ENCODE measurements around the gene NEMP1.

NEMP1 gene

GRCh38 chr12:57012600-57013465 is 65.8 kb downstream of the NEMP1 start:
- no peak overlapping the region for H2AFZ ChIP-seq (ENCODE audit: low read length)

DNA sequence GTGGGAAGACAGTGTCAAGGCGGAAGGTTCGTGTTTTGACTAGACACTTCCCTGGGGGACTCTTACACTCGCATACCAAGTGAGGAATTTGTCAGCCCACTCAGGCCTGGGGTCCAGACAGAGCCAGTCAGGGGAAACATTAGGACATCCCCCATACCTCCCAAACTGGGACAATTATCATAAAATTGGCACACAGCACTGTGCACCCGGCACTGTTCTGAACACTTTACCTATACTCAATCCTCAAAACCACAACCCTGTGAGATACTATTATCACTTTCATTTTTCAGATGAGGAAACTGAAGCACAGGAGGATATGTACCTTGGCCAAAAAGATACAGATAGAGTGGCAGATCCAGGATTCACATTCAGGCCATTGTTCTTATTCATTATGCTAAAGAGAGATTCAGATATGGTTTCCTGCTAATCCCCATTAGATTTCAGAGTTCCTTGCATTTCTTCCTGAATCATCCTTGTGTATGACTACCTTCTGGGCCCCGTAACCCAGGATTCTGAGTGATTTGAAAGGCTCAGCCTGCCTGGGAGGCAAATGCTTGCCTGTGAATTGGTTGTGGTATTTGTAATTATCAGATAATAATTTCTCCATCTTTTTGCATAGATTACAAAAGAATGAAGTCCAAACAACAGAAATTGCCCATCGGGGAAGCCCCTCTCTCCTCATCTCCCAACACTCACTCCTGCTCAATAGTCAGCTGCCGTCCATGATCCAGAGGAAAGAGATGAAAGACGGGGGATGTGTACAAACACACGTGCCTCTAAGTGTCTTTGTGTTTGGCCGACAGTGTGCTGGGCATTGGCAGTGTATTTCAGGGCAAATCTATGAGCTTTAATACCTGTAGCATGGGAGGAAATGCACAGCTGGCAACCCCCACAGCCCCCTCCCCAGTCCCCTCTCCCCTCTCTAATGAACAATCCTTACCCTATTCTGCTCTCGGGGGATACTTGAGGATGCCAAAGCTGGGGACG is 66.9 kb downstream of the NEMP1 start:
- no peaks in the 10 kb centered on the region for H3K27me3 ChIP-seq (ENCODE audit: insufficient read depth, low read length, poor library complexity, severe bottlenecking)
- H3K4me1 ChIP-seq (ENCODE audit: insufficient read depth, low read length, poor library complexity, severe bottlenecking): peaks cover 6% of the 10 kb centered on the region
- H3K9me3 ChIP-seq (ENCODE audit: insufficient read depth, low read depth, low read length): no peaks in the 10 kb centered on the region
- no peak overlapping the region for H3K4me3 ChIP-seq (ENCODE audit: low read length, poor library complexity, severe bottlenecking)
- no peak overlapping the region for H3K4me2 ChIP-seq (ENCODE audit: low read depth, low read length, poor library complexity, severe bottlenecking)
- TF ChIP-seq CTCF (conservative IDR thresholded peaks at IDR 0.05; ENCODE audit: low read length) (no peak), EZH2phosphoT487 (IDR thresholded peaks at IDR 0.05; ENCODE audit: borderline replicate concordance) (no peak)
- H3K9me2 ChIP-seq (replicated peaks; ENCODE audit: low read depth, low read length): no peaks in the 10 kb centered on the region
- no peaks in the 10 kb centered on the region for H3K79me2 ChIP-seq (ENCODE audit: insufficient read depth, low read length)
- H2AFZ ChIP-seq (ENCODE audit: low read length): no peak overlapping the region
- no peaks in the 10 kb centered on the region for H3K36me3 ChIP-seq (ENCODE audit: insufficient read depth, low read length)
- H4K20me1 ChIP-seq (ENCODE audit: insufficient read depth, low read length, poor library complexity, severe bottlenecking): no peaks in the 10 kb centered on the region
- H3K9ac ChIP-seq (ENCODE audit: low read depth, low read length, poor library complexity, severe bottlenecking): no peak overlapping the region
- no peaks in the 10 kb centered on the region for H3F3A ChIP-seq (ENCODE audit: low read depth)

More at GRCh38 chr12:57012600-57013465, 65.8 kb downstream of the NEMP1 start:
- Histone ChIP-seq H3K79me2 (ENCODE audit: insufficient read depth, low read length) (no peaks in the 10 kb centered on the region), H3K4me2 (ENCODE audit: low read depth, low read length, poor library complexity, severe bottlenecking) (no peak overlapping the region), H3K4me3 (ENCODE audit: low read length, poor library complexity, severe bottlenecking) (no peak overlapping the region), H4K20me1 (ENCODE audit: insufficient read depth, low read length, poor library complexity, severe bottlenecking) (no peaks in the 10 kb centered on the region), H3K9me3 (ENCODE audit: insufficient read depth, low read depth, low read length) (no peaks in the 10 kb centered on the region), H3K27me3 (ENCODE audit: insufficient read depth, low read length, poor library complexity, severe bottlenecking) (no peaks in the 10 kb centered on the region), H3F3A (ENCODE audit: low read depth) (no peaks in the 10 kb centered on the region), H3K4me1 (ENCODE audit: insufficient read depth, low read length, poor library complexity, severe bottlenecking) (peaks cover 3% of the 10 kb centered on the region), H3K9ac (ENCODE audit: low read depth, low read length, poor library complexity, severe bottlenecking) (no peak overlapping the region), H3K36me3 (ENCODE audit: insufficient read depth, low read length) (no peaks in the 10 kb centered on the region), H3K9me2 (replicated peaks; ENCODE audit: low read depth, low read length) (no peaks in the 10 kb centered on the region)
- TF ChIP-seq CTCF (conservative IDR thresholded peaks at IDR 0.05; ENCODE audit: low read length) (peak; percentile 35), EZH2phosphoT487 (IDR thresholded peaks at IDR 0.05; ENCODE audit: borderline replicate concordance) (no peak)

DNA sequence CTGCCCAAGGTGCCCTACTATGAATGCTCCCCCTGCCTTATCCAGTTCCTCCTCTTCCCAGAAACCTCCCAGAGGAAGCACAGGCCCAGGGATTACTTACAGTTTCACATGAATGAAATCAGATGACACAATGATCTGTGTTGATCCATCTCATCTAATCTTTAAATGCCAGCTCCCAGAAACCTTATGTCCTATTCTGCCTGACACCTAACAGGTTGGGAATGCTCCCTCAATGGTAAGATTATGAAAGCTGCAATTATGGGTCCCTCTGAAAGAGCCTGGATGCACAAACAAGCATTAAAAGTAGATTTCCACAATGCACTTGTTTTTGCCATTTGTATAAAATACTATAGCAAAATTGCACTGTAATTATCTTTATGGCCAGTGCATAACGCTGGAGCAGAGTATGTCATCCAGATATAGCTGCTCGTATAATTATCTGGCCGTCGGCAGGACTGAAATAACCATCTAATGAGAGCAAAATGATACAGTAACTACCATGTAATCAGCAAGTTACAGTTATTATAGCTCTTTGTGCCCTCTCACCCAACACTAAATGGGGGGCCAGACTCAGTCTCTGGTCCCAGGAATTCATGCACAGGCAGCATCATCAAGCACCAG is 67.9 kb downstream of the NEMP1 start:
- Histone ChIP-seq H3K79me2 (ENCODE audit: insufficient read depth, low read length) (peaks cover 5% of the 10 kb centered on the region), H3K9ac (ENCODE audit: low read depth, low read length, poor library complexity, severe bottlenecking) (no peak overlapping the region), H3K4me1 (ENCODE audit: insufficient read depth, low read length, poor library complexity, severe bottlenecking) (peaks cover 6% of the 10 kb centered on the region), H3K27me3 (ENCODE audit: insufficient read depth, low read length, poor library complexity, severe bottlenecking) (no peaks in the 10 kb centered on the region), H3K9me2 (replicated peaks; ENCODE audit: low read depth, low read length) (no peaks in the 10 kb centered on the region), H3K4me2 (ENCODE audit: low read depth, low read length, poor library complexity, severe bottlenecking) (no peak overlapping the region), H3F3A (ENCODE audit: low read depth) (no peaks in the 10 kb centered on the region), H3K4me3 (ENCODE audit: low read length, poor library complexity, severe bottlenecking) (no peak overlapping the region), H4K20me1 (ENCODE audit: insufficient read depth, low read length, poor library complexity, severe bottlenecking) (peaks cover under 1% of the 10 kb centered on the region), H3K36me3 (ENCODE audit: insufficient read depth, low read length) (no peaks in the 10 kb centered on the region), H2AFZ (ENCODE audit: low read length) (no peak overlapping the region), H3K9me3 (ENCODE audit: insufficient read depth, low read depth, low read length) (no peaks in the 10 kb centered on the region)
- TF ChIP-seq CTCF (conservative IDR thresholded peaks at IDR 0.05; ENCODE audit: low read length) (no peak), EZH2phosphoT487 (IDR thresholded peaks at IDR 0.05; ENCODE audit: borderline replicate concordance) (no peak)
